ENCODE measurements around the gene TMEM106B. TPM values are rescaled to one million over a fixed set of nuclear protein-coding genes. Genes with fewer than 3 reads are reported as not detected.
A peak's percentile ranks its signal among the peaks of the same experiment; 100 is the strongest.

TMEM106B gene
- total and polyA plus RNA-seq, 2 of the 8 experiments (the other 6 are each of a cell fraction or from before 2014, with no cell fraction given): 16.0 to 29.1 TPM

- peak; percentile 94 for TF ChIP-seq PHF8 (conservative IDR thresholded peaks at IDR 0.05; ENCODE audit: low read depth, low read length)
- no peak for TF ChIP-seq RXRA (IDR thresholded peaks at IDR 0.05; ENCODE audit: insufficient read depth, low read depth, low read length)
- no peak for TF ChIP-seq BRCA1 (IDR thresholded peaks at IDR 0.05; ENCODE audit: low read depth, low read length)
- TF ChIP-seq RAD21 (IDR thresholded peaks at IDR 0.05 in 1 of 2, conservative IDR thresholded peaks at IDR 0.05 in 1 of 2; ENCODE audit: low read depth in 2 of 2, low read length in 2 of 2): peak; percentile 13 to 34; a peak in 3 of 4 replicates
- no peak for TF ChIP-seq MAFK (IDR thresholded peaks at IDR 0.05; ENCODE audit: low read depth, low read length)
- TF ChIP-seq KDM4A (IDR thresholded peaks at IDR 0.05; ENCODE audit: low read depth, low read length, severe bottlenecking): peak; percentile 58
- no peak for TF ChIP-seq HDAC6 (IDR thresholded peaks at IDR 0.05; ENCODE audit: low read depth, low read length)
- TF ChIP-seq RNF2 (IDR thresholded peaks at IDR 0.05; ENCODE audit: borderline replicate concordance, low read depth, low read length, missing control alignments, poor library complexity, severe bottlenecking): no peak
- TF ChIP-seq NRF1 (IDR thresholded peaks at IDR 0.05; ENCODE audit: low read depth, low read length): peak; percentile 88
- TF ChIP-seq EP300 (IDR thresholded peaks at IDR 0.05; ENCODE audit: borderline replicate concordance in 1 of 2, low read depth in 2 of 2, low read length in 2 of 2): peak in 1 of 2 experiments; percentile 55; a peak in 1 of 3 replicates
- TF ChIP-seq POU5F1 (IDR thresholded peaks at IDR 0.05; ENCODE audit: low read depth, low read length): no peak
- TF ChIP-seq GABPA (IDR thresholded peaks at IDR 0.05; ENCODE audit: borderline replicate concordance, insufficient read depth, low read length): no peak
- 0 out of 2 replicates have a peak, but pooled peaks have one; percentile 1 for TF ChIP-seq TEAD4 (IDR thresholded peaks at IDR 0.05; ENCODE audit: low read depth, low read length)
- TF ChIP-seq POLR2A (IDR thresholded peaks at IDR 0.05; ENCODE audit: control extremely low read depth in 1 of 2, low read depth in 2 of 2, low read length in 2 of 2): peak; percentile 29 to 91
- TF ChIP-seq CEBPB (IDR thresholded peaks at IDR 0.05; ENCODE audit: low read depth, low read length): no peak
- TF ChIP-seq CBX5 (IDR thresholded peaks at IDR 0.05; ENCODE audit: low read depth, low read length): no peak
- no peak for TF ChIP-seq USF2 (IDR thresholded peaks at IDR 0.05; ENCODE audit: low read length)
- 0 out of 4 replicates have a peak, but pooled peaks of 1 of the 2 experiments have one; percentile 33 for TF ChIP-seq HDAC2 (IDR thresholded peaks at IDR 0.05; ENCODE audit: borderline replicate concordance in 1 of 2, low read depth in 2 of 2, low read length in 2 of 2)
- TF ChIP-seq SRF (IDR thresholded peaks at IDR 0.05; ENCODE audit: low read depth, low read length): no peak; the same call in 1 of the 2 replicates
- TF ChIP-seq CREB1 (IDR thresholded peaks at IDR 0.05): peak; percentile 95
- peak; percentile 41 for TF ChIP-seq CTBP2 (IDR thresholded peaks at IDR 0.05; ENCODE audit: borderline replicate concordance, insufficient read depth, insufficient read length, low read length)
- no peak for TF ChIP-seq CHD1 (IDR thresholded peaks at IDR 0.05; ENCODE audit: low read depth, low read length)
- TF ChIP-seq JUND (IDR thresholded peaks at IDR 0.05; ENCODE audit: low read length): no peak
Observed at GRCh38 chr7:12211054-12211710, at the start of gene TMEM106B (continued).

Data from H1 (cell line).